Ascending aorta (tissue), 2 donors: Measurements from ENCODE around the gene GPR21. TPM values are rescaled to one million over a fixed set of nuclear protein-coding genes. Genes with fewer than 3 reads are reported as not detected.

ENCODE experiments used
- DNase-seq, 2 donors: peaks; one replicate each; pipeline ENCODE4 v3.0.0-alpha.2; 2019; ENCODE audit warnings: low spot score in 2 of 2
- H3K27ac ChIP-seq, 2 donors: fragments of 200-600 bp; sonication (generic); one replicate each; pipeline ENCODE4 v1.5.1; 2016 to 2017; ENCODE audit warnings: mild to moderate bottlenecking in 1 of 2
- H3K27me3 ChIP-seq: fragments of 200-600 bp; sonication (generic); one replicate; pipeline ENCODE4 v1.5.1; 2017
- H3K36me3 ChIP-seq, 2 donors: fragments of 200-600 bp; sonication (generic); one replicate each; pipeline ENCODE4 v1.5.1; 2016
- H3K4me1 ChIP-seq, 2 donors: fragments of 200-600 bp; sonication (generic); one replicate each; pipeline ENCODE4 v1.5.1; 2016 to 2017; ENCODE audit warnings: mild to moderate bottlenecking in 1 of 2
- H3K4me3 ChIP-seq, 2 donors: fragments of 200-600 bp; sonication (generic); one replicate each; pipeline ENCODE4 v1.5.1; 2016 to 2017; ENCODE audit warnings: mild to moderate bottlenecking in 1 of 2
- H3K9me3 ChIP-seq, 2 donors: fragments of 200-600 bp; sonication (generic); one replicate each; pipeline ENCODE4 v1.5.1; 2016
- CTCF ChIP-seq, 3 experiments: fragments of 200-600 bp in 2 of 3; fragments of 450-650 bp in 1 of 3; sonication (generic) in 2 of 3; IDR thresholded peaks; one replicate each; pipeline ENCODE4 v1.5.1; 2016 to 2019; ENCODE audit warnings: antibody characterized with exemption in 3 of 3, mild to moderate bottlenecking in 1 of 3, moderate library complexity in 1 of 3
- intact Hi-C: fragments of 100-400 bp; cut with DNase I; formaldehyde crosslinking; loops from one replicate; pipeline ENCODE4 v1.15.1; 2023
- total RNA-seq: library from RNA; depleted of rRNA; stranded (reverse); fragments of >200 nt; gene quantifications from one replicate; pipeline ENCODE4 v1.1.0, GENCODE V29; 2016

GPR21 gene
- total RNA-seq, 1 donor from 2014 or later, result 5.7 TPM

GRCh38 chr9:123028973-123029372 is 4.5 kb upstream of the GPR21 start:
- no peak for TF ChIP-seq CTCF (IDR thresholded peaks at IDR 0.05)
- Histone ChIP-seq H3K36me3 (peaks cover 5 to 6% of the 10 kb centered on the region in 2 donors), H3K4me3 (no peak overlapping the region), H3K27ac (no peak overlapping the region), H3K27me3 (no peaks in the 10 kb centered on the region), H3K9me3 (no peaks in the 10 kb centered on the region), H3K4me1 (peaks cover 0 to 6% of the 10 kb centered on the region in 2 donors)
- intact Hi-C loops, result loop anchor here (10.0 kb wide), 1 partner anchor 326 kb away; the partner anchor contains the start of gene CRB2
- no peak for DNase-seq

- Histone ChIP-seq H3K27ac (no peak overlapping the region), H3K27me3 (no peaks in the 10 kb centered on the region), H3K4me3 (no peak overlapping the region), H3K9me3 (no peaks in the 10 kb centered on the region), H3K4me1 (peaks cover 0 to 22% of the 10 kb centered on the region in 2 donors), H3K36me3 (peaks cover 0 to 6% of the 10 kb centered on the region in 2 donors)
- intact Hi-C loops, result loop anchor here (5.0 kb wide), 1 partner anchor 35 kb away; no protein-coding TSS in a partner anchor
- no peak for DNase-seq
- TF ChIP-seq CTCF (IDR thresholded peaks at IDR 0.05), result no peak
Measured at GRCh38 chr9:123031963-123032362, 1.5 kb upstream of the GPR21 start.

- Histone ChIP-seq H3K9me3 (no peaks in the 10 kb centered on the region), H3K4me3 (peak overlapping the region; percentile 40 to 56), H3K27me3 (no peaks in the 10 kb centered on the region), H3K27ac (peak overlapping the region; percentile 82 to 86), H3K4me1 (peaks cover 0 to 37% of the 10 kb centered on the region in 2 donors), H3K36me3 (peaks cover 0 to 4% of the 10 kb centered on the region in 2 donors)
- TF ChIP-seq CTCF (IDR thresholded peaks at IDR 0.05), result no peak
- no peak for DNase-seq
- intact Hi-C loops, result loop anchor here (5.0 kb wide), 1 partner anchor 37 kb away; no protein-coding TSS in a partner anchor
Measured at GRCh38 chr9:123033864-123034601, 566 bp downstream of the GPR21 start.

- H3K27ac ChIP-seq, result peak overlapping the region; percentile 82 to 86
Measured at GRCh38 chr9:123034881-123035510, 1.5 kb downstream of the GPR21 start.

GRCh38 chr9:123035791-123036190 is 2.3 kb downstream of the GPR21 start:
- intact Hi-C loops, result no loop called here
- no peaks in the 10 kb centered on the region for H3K36me3 ChIP-seq
- H3K27ac ChIP-seq, result peak overlapping the region; percentile 82 to 86
- H3K9me3 ChIP-seq, result no peaks in the 10 kb centered on the region
- no peak for TF ChIP-seq CTCF (IDR thresholded peaks at IDR 0.05)
- no peak for DNase-seq
- H3K4me3 ChIP-seq, result peak overlapping the region; percentile 13 to 56
- no peaks in the 10 kb centered on the region for H3K27me3 ChIP-seq
- peaks cover 0 to 51% of the 10 kb centered on the region in 2 donors for H3K4me1 ChIP-seq

More at GRCh38 chr9:123034881-123035510, 1.5 kb downstream of the GPR21 start:
- peaks cover 0 to 44% of the 10 kb centered on the region in 2 donors for H3K4me1 ChIP-seq
- DNase-seq, result no peak
- H3K36me3 ChIP-seq, result no peaks in the 10 kb centered on the region
- no peak for TF ChIP-seq CTCF (IDR thresholded peaks at IDR 0.05)
- intact Hi-C loops, result loop anchor here (5.0 kb wide), 1 partner anchor 38 kb away; no protein-coding TSS in a partner anchor
- H3K27me3 ChIP-seq, result no peaks in the 10 kb centered on the region
- no peaks in the 10 kb centered on the region for H3K9me3 ChIP-seq
- H3K4me3 ChIP-seq, result peak overlapping the region; percentile 40 to 56
